NCI-H510A treated with DMSO at 0.1 percent for 48 hours (cell line): ENCODE measurements around the gene ANKRD65.

Source experiments
- DNase-seq: peaks from one replicate; lab custom pipeline; 2025; lab: John Stamatoyannopoulos, UW

The ANKRD65 gene

GRCh38 chr1:1441002-1441888 is 20.2 kb upstream of the ANKRD65 start:
- peak; percentile 64 for DNase-seq

DNA sequence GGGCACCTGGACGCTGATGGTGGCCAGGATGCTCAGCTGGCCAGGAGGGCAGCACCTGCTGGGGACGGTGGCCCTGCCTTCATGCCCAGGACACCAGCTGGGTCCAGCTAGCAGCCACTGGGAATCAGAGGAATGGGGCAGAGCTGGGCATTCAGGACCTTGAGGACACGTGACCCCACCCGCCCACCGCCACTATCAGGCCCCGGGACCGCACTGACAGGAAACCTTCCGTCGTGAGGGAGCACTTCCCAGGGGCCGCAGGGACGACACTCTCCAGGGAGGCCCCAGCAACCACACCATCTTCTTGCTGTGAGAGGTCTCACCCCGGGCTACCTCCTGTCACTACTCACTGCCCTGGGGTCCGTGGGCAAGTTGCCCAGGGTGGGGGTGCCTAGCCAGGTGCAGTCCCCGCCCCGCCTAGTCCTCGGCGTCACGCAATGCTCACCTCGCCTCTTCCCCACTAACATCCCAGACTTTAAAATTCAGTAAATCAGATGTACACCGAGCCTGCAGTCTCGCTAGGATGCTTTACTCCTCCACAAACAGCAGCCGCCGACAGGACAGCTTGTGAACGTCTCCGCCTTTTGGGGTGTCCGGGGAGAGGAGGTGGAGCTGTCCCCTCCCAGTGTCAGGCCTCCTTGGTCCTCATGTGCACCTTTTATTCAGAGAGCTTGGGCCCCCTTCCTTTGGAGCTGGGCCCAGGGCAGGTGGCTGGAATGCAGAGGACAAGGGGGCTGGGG is 19.4 kb upstream of the ANKRD65 start:
- DNase-seq, result no peak

DNA sequence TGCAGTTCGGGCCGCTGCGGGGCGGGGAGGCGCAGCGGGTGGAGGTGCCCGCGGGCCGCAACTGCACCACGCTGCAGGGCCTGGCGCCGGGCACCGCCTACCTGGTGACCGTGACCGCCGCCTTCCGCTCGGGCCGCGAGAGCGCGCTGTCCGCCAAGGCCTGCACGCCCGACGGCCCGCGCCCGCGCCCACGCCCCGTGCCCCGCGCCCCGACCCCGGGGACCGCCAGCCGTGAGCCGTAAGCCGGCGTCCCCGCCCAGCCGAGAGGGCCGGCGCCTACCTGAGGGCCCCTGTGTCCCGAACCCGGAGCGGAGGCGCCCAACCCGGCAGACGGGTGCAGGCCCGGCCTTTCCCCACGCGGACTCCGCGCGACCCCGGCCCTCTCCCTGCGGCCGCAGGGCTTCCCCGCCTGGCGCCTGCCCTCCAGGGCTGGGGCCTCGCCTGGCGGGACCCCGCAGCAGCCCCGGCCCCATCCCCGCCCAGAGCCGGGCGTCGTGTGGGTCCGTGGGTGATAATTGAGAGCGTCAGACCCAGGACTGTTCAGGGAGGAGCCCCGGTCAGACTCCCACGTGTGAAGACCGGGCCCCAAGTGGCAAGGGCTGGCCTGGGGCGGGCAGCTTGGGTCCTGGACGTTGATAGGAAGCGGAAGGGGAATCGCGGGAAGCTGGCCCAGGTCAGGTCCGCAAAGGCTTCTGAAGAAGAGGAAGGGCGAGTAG is 18.6 kb upstream of the ANKRD65 start:
- no peak for DNase-seq

DNA sequence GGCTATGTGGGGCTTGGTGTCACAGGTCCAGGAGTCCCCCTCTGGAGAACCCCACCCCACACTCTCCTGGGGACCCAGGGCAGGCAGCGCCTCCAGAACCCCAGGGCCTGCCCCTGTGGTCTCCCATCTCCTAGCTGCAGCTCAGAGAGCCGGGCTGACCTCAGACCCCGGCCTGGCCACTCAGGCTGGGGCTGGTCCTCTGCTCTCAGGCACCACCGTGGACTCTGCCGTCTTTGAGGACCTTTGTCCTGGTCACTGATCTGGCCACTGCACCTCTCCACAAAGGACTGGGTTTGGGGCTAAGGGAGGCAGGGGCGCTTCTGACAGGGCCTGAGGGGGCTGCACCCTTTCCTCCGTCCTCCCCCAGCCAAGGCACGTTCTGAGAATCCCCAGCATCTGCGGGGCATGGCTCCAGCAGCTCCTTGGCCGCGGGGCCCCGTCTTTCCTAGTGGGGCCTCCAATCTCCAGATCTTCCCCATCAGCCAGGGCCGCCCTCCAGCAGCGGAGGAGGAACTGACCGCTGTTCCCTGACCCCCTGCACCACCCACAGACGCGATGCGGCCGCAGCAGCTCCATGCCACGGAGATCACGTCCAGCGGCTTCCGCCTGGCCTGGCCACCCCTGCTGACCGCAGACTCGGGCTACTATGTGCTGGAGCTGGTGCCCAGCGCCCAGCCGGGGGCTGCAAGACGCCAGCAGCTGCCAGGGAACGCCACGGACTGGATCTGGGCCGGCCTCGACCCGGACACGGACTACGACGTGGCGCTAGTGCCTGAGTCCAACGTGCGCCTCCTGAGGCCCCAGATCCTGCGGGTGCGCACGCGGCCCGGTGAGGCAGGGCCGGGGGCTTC is 17.7 kb upstream of the ANKRD65 start:
- DNase-seq, result no peak

- no peak for DNase-seq
These were observed 16.9 kb upstream of the ANKRD65 start for GRCh38 chr1:1437904-1438376.

GRCh38 chr1:1437033-1437903 is 16.2 kb upstream of the ANKRD65 start:
- DNase-seq, result no peak

GRCh38 chr1:1436630-1437032 is 15.6 kb upstream of the ANKRD65 start:
- DNase-seq, result no peak

DNA sequence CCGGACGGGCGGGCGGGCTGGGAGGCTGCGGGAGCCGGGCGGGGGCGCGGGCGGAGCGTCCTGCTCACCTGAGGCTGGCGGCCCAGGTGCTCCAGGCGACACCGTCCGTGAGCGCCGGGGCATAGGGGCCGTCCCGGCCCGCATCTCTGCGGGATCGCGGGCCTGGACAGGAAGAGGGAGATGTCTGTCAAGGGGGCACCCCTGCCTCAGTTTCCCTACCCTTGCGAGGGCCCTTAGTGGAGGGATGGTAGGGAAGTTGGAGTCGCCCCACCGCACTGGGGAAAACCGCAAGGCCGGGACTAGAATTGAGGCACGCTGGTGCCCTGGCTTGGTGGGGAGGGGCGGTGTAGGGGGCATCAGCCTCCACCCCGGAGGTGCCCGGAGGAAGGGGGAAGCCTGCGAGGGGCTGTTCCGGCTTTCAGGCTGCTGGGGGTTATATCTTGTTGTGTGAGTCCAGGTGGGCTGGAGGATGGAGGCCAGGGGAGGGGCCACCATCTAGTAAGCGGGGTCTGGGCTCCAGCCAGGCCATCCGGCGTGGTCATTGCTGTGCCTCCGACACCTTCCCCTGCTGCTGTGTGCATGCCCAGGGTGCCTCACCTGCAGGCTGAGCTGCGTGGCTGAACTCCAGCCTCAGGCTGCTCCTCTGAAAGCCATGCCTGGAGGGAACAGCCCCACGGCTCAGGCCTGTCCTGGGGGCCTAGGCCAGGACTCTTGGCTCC is 15.0 kb upstream of the ANKRD65 start:
- no peak for DNase-seq

DNA sequence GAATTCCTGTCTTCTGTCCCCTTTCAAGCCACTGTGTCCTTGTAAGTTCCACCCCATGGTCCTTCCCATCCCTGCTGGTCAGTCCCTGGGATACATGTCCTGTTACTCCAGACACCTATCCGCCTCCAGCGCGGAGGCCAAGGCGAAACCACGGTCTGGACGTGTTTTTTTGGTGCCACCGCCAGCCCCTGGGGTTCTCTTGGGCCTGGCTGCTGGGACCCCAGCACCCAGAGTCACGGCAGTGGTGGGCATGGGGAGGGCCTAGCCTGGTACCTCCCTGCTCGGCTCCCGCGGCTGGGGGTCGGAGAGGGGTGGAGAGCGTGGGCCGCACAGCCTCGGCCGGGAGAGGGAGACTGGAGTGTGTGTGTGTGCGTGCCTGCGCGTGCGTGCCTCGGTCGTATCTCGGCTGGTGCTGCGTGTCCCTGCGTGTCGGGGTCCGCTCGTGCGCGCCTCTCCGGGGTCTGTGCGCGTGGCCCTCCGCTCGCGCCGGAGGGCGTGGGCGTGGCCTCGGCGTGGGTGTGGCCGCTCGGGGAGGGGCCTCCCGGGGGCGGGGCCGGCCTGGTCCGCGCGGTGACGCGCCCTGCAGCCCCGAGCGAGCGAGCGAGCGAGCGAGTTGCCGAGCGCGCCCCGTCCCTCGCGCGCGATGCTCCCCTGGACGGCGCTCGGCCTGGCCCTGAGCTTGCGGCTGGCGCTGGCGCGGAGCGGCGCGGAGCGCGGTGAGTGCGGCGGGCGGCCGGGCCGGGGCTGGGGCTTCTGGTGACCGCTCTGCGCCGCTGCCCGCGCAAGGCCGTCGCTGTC is 14.2 kb upstream of the ANKRD65 start, which contains the start of gene VWA1:
VWA1 (plus strand) TSS at position 585 of the 798 bp plus-strand sequence; CDS start at position 644, 59 bp downstream.
- peak; percentile 92 for DNase-seq

- no peak for DNase-seq
These were observed 13.7 kb upstream of the ANKRD65 start for GRCh38 chr1:1434824-1435105.

- peak; percentile 43 for DNase-seq
These were observed 13.2 kb upstream of the ANKRD65 start for GRCh38 chr1:1434131-1434823.

DNA sequence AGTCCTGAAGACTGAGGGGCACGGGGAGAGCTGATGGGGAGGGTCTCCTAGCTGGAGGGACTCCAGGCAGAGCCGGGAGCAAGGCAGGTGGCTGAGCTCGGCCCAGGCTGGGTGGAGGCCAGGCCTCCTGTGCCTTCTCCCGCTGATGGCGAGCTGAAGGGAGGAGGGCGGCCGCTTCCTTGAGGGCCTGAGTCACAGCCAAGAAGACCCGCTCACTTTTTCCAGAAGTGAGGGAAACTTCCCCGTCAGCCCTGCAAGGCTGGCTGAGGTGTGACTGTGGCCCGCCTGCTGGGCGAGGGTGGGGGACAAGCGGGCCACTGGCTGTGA is 12.7 kb upstream of the ANKRD65 start:
- peak; percentile 74 for DNase-seq

GRCh38 chr1:1432951-1433803 is 12.1 kb upstream of the ANKRD65 start:
- peak; percentile 100 for DNase-seq

GRCh38 chr1:1432274-1432950 is 11.3 kb upstream of the ANKRD65 start:
- peak; percentile 51 for DNase-seq

GRCh38 chr1:1431845-1432273 is 10.8 kb upstream of the ANKRD65 start:
- peak; percentile 62 for DNase-seq

DNA sequence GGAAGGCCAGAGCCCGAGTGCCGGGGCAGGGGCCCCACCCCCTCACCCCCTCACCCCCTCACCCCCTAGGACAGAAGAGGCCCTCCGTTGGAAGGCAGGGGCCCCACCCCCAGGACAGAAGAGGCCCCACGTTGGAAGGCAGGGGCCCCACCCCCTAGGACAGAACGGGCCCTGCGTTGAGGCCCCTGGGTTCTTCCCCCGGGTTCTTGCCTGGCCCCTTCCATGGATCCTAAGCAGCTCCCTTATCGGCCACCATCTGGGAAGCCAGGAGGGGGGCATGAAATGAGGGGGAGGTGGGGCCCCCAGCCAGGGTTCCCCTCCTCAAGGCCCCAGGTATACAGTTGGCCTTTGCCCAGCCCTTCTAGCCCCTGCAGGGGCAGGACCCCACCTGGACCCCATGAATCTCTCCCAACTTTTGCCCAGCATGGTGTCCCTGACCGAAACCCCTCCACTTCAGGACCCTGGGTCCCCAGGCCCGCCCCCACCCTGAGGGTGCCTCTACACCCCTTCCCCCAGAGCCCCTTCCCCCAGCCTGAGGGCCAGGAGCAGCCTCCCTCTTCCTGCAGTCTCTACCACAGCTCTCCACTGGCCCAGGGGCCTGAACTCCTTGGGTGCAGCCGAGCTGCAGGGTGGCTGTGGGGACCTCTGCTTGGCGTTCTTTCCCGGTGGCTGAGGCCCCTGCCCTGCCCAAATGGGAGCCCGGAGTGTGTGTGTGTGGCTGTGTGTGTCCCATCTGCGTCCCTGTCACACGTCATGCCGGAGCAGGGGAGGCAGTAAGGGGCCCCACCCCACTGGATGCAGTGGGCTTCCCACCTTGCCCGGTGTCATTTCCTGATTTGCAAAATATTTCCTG is 10.1 kb upstream of the ANKRD65 start:
- DNase-seq, result no peak
